Neural cell (in vitro differentiated cells): ENCODE data around the gene CEP72. TPM values are rescaled to one million over a fixed set of nuclear protein-coding genes. Genes with fewer than 3 reads are reported as not detected.

Experiments used
- H2AFZ ChIP-seq: fragments of 200-600, 300-800 bp; sonication (generic), shearing (Covaris generic); 2 replicates; pipeline ENCODE4 v1.6.0; 2014; ENCODE audit warnings: low read depth, mild to moderate bottlenecking, antibody characterized with exemption, low read length, moderate library complexity
- H3F3A ChIP-seq: fragments of 200-600 bp; shearing (Covaris generic); 2 replicates; pipeline ENCODE4 v1.6.1; 2016; ENCODE audit warnings: mild to moderate bottlenecking, moderate library complexity, mixed read lengths, antibody characterized with exemption, low read length; ENCODE audit not compliant: insufficient read depth, poor library complexity, severe bottlenecking
- H3K27ac ChIP-seq: fragments of 200-600, 300-800 bp; sonication (generic), shearing (Covaris generic); 2 replicates; pipeline ENCODE4 v1.5.1; 2014; ENCODE audit warnings: mild to moderate bottlenecking, low read length, moderate library complexity
- H3K27me3 ChIP-seq: fragments of 300-800, 200-600 bp; sonication (generic), shearing (Covaris generic); 2 replicates; pipeline ENCODE4 v1.6.0; 2014; ENCODE audit warnings: mild to moderate bottlenecking, low read depth, low read length, moderate library complexity; ENCODE audit not compliant: insufficient read depth
- H3K36me3 ChIP-seq: fragments of 300-800, 200-600 bp; sonication (generic), shearing (Covaris generic); 2 replicates; pipeline ENCODE4 v1.5.1; 2014; ENCODE audit warnings: mild to moderate bottlenecking, antibody characterized with exemption, low read length, moderate library complexity; ENCODE audit not compliant: insufficient read depth
- H3K4me2 ChIP-seq: fragments of 300-800, 200-600 bp; sonication (generic), shearing (Covaris generic); 2 replicates; pipeline ENCODE4 v1.6.0; 2014; ENCODE audit warnings: mild to moderate bottlenecking, low read length
- H3K4me3 ChIP-seq: fragments of 300-800, 200-600 bp; sonication (generic), shearing (Covaris generic); 2 replicates; pipeline ENCODE4 v1.5.1; 2014; ENCODE audit warnings: mild to moderate bottlenecking, low read length, moderate library complexity
- H3K79me2 ChIP-seq: fragments of 200-600 bp; shearing (Covaris generic); replicated peaks from 2 replicates; pipeline ENCODE4 v1.6.0; 2014; ENCODE audit warnings: mild to moderate bottlenecking, low read length, moderate library complexity; ENCODE audit not compliant: insufficient read depth
- H3K9ac ChIP-seq: fragments of 300-800, 200-600 bp; sonication (generic), shearing (Covaris generic); 2 replicates; pipeline ENCODE4 v1.6.1; 2016; ENCODE audit warnings: mild to moderate bottlenecking, low read length, mixed read lengths
- H3K9me2 ChIP-seq: fragments of 200-600 bp; shearing (Covaris generic); 2 replicates; pipeline ENCODE4 v1.6.1; 2016; ENCODE audit warnings: mild to moderate bottlenecking, low read length, mixed read lengths; ENCODE audit not compliant: insufficient read depth
- H3K9me3 ChIP-seq: fragments of 200-600, 300-800 bp; sonication (generic), shearing (Covaris generic); 2 replicates; pipeline ENCODE4 v1.6.1; 2016; ENCODE audit warnings: mild to moderate bottlenecking, mixed run types, low read length, moderate library complexity, mixed read lengths
- H4K20me1 ChIP-seq: fragments of 200-600 bp; shearing (Covaris generic); 2 replicates; pipeline ENCODE4 v1.6.1; 2016; ENCODE audit warnings: mild to moderate bottlenecking, mixed run types; ENCODE audit not compliant: insufficient read depth
- EP300 ChIP-seq: fragments of 450-650 bp; conservative IDR thresholded peaks from 2 replicates; pipeline ENCODE4 v1.6.1; 2014; ENCODE audit warnings: antibody characterized with exemption, mild to moderate bottlenecking, moderate library complexity; ENCODE audit not compliant: poor library complexity, severe bottlenecking
- EZH2 ChIP-seq: fragments of 200-600, 300-800 bp; shearing (Covaris generic), sonication (generic); IDR thresholded peaks from 2 replicates; pipeline ENCODE4 v1.6.1; 2014; ENCODE audit warnings: antibody characterized with exemption, low read length, borderline replicate concordance, mild to moderate bottlenecking; ENCODE audit not compliant: insufficient read depth, poor library complexity, severe bottlenecking
- MXI1 ChIP-seq: fragments of 450-650 bp; conservative IDR thresholded peaks from 2 replicates; pipeline ENCODE4 v1.6.1; 2014; ENCODE audit warnings: antibody characterized with exemption, mild to moderate bottlenecking; ENCODE audit not compliant: poor library complexity, severe bottlenecking
- POLR2AphosphoS5 ChIP-seq: IDR thresholded peaks from 2 replicates; pipeline ENCODE4 v1.6.1; 2012
- RAD21 ChIP-seq: fragments of 450-650 bp; conservative IDR thresholded peaks from 2 replicates; pipeline ENCODE4 v1.6.1; 2014; ENCODE audit warnings: antibody characterized with exemption, mild to moderate bottlenecking, moderate library complexity
- SMC3 ChIP-seq: fragments of 450-650 bp; conservative IDR thresholded peaks from 2 replicates; pipeline ENCODE4 v1.6.1; 2014; ENCODE audit warnings: antibody characterized with exemption, mild to moderate bottlenecking, moderate library complexity; ENCODE audit not compliant: poor library complexity
- TAF1 ChIP-seq: IDR thresholded peaks from 2 replicates; pipeline ENCODE4 v1.6.1; 2012; ENCODE audit warnings: low read depth
- polyA plus RNA-seq: library from polyadenylated mRNA; depleted of rRNA; stranded (reverse); fragments of >200 nt; gene quantifications from 2 replicates; pipeline ENCODE4 v1.2.3, GENCODE V29; 2014
- TF ChIP-seq, protein P1 (sequence below): IDR thresholded peaks from 2 replicates; pipeline ENCODE4 v1.6.1; 2012; ENCODE audit warnings: borderline replicate concordance
- TF ChIP-seq, protein P2 (sequence below): fragments of 450-650 bp; IDR thresholded peaks from 2 replicates; pipeline ENCODE4 v1.5.1; 2014; ENCODE audit warnings: antibody characterized with exemption, mild to moderate bottlenecking, moderate library complexity; ENCODE audit not compliant: poor library complexity, severe bottlenecking

Gene CEP72
- polyA plus RNA-seq, 1 donor from 2014 or later, result 5.9 TPM

DNA sequence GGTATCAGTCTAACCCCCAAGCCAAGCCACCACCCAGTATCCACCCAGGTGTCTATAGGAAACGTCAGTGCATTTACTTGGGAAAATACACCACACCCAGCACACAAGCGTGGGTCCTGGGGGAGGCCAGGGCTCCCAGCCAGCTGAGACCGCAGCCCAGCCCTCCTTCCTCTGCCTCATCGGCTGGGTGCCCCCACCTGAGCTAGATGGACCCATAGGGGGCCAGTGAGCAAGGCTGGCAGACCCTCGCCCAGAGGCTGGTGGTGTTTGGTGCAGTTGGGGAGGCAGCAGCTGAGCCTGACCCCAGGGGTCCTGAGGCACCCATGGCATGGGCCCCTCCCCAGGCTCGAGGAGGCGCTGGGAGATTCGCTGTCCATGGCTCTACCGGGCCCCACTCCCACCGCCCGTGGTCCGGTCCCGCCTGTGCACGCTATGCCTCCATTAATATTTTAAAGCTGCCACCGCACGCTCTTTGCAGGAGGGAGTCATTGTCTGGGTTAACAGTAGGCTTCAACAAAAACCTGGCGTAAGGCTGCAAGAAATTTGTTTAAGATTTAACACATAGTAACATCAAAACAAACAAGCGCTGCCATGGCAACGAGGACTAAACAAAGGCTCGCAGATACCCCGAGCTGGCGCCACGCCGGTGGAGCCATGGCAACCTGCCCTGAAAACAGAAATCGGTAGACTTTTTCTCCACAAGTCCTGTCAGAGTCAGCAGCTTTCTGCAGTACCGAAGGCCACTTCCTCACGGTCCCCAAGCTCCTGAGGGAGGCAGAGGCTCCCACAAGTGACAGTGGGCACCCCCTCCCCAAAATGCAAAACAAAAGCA is 60.4 kb downstream of the CEP72 start:
- Histone ChIP-seq H3K9ac (peak overlapping the region; percentile 34), H2AFZ (no peak overlapping the region), H3K9me2 (no peaks in the 10 kb centered on the region), H3K27ac (peak overlapping the region; percentile 31), H3K27me3 (no peaks in the 10 kb centered on the region), H3F3A (no peaks in the 10 kb centered on the region), H3K9me3 (no peaks in the 10 kb centered on the region), H4K20me1 (no peaks in the 10 kb centered on the region), H3K4me2 (no peak overlapping the region), H3K79me2 (no peaks in the 10 kb centered on the region), H3K4me3 (peak overlapping the region; percentile 38), H3K36me3 (no peaks in the 10 kb centered on the region)
- TF ChIP-seq MXI1, result peak; percentile 43
- no peak for TF ChIP-seq TAF1
- peak; percentile 80 for TF ChIP-seq EP300
- no peak for TF ChIP-seq POLR2AphosphoS5

DNA sequence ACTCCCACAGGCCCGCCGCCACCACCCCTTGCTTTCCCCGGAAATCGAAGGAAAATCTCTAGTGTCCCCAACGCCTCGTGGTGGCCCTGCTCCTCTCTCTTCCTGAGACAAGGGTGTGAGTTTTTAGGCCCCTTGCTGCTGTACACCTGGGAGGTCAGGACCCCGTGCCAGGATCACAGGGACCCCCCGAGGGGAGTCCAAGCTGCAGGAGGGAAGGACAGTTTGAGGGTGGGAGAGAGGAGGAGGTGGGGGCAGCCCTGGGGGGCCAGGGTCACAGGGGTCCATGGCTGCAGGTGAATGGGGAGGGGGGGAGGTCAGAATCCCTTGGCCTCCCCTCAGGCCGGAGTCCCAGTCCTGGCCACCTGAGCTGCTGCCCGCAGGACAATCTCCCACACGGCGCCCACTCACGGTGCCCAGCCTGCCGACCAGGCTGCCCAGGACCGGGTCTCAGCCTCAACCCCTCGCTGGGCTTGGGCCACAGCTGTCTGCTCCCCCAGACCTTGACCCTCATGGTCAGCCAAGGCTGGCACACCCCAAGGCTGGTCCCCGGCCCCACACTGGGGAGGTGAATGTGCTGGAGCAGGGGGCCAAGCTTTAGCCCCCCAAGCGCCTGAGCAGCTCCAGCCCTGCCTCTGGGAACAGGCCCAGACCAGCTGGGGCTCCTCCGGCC is 61.2 kb downstream of the CEP72 start:
- H3K4me3 ChIP-seq, result peak overlapping the region; percentile 38

DNA sequence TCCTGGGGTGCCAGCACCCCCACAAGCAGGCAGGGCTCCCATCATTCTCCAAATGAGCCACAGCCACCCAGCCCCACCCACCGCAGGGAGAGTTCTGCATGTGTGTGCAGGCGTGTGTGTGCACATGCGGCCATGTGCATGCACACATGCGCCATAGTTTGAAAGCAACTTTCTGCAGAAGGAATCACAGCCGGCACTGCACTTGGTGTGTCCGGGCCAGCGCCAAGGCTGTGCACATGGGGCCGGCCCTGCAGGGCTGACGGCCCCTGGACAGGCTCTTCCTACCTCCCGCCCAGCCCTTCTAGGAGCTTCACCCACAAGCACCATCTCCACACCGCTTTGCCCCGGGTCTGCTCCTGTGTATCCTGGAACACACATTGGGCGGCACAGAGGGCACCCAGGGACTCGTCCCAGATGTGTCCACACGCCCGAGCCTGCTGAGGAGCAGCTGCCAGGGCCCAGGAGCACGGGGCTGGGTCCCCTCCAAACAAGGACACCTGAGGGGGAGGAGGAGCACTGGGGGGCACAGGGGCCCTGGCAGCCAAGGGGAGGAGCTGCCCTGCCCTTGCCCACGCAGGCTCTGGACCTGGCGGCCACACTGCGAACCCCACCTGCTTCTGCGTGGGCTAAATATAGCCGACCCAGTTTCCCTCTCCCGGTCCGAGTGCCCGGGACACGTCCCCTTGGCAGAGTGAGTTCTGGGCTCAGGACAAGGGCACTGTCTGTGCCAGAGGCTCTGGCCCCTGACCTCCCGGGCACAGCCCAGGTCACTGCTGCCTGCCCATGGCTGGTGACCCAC is 61.9 kb downstream of the CEP72 start:
- Histone ChIP-seq H3K9me3 (no peaks in the 10 kb centered on the region), H2AFZ (no peak overlapping the region), H3F3A (no peaks in the 10 kb centered on the region), H3K79me2 (no peaks in the 10 kb centered on the region), H3K4me3 (no peak overlapping the region), H3K9me2 (no peaks in the 10 kb centered on the region), H3K9ac (no peak overlapping the region), H4K20me1 (no peaks in the 10 kb centered on the region), H3K36me3 (no peaks in the 10 kb centered on the region), H3K27ac (no peak overlapping the region), H3K4me2 (no peak overlapping the region), H3K27me3 (no peaks in the 10 kb centered on the region)
- TF ChIP-seq TAF1 (no peak), EZH2 (no peak), MXI1 (no peak), RAD21 (no peak), POLR2AphosphoS5 (no peak), EP300 (no peak), SMC3 (no peak)
- TF ChIP-seq, protein P1, sequence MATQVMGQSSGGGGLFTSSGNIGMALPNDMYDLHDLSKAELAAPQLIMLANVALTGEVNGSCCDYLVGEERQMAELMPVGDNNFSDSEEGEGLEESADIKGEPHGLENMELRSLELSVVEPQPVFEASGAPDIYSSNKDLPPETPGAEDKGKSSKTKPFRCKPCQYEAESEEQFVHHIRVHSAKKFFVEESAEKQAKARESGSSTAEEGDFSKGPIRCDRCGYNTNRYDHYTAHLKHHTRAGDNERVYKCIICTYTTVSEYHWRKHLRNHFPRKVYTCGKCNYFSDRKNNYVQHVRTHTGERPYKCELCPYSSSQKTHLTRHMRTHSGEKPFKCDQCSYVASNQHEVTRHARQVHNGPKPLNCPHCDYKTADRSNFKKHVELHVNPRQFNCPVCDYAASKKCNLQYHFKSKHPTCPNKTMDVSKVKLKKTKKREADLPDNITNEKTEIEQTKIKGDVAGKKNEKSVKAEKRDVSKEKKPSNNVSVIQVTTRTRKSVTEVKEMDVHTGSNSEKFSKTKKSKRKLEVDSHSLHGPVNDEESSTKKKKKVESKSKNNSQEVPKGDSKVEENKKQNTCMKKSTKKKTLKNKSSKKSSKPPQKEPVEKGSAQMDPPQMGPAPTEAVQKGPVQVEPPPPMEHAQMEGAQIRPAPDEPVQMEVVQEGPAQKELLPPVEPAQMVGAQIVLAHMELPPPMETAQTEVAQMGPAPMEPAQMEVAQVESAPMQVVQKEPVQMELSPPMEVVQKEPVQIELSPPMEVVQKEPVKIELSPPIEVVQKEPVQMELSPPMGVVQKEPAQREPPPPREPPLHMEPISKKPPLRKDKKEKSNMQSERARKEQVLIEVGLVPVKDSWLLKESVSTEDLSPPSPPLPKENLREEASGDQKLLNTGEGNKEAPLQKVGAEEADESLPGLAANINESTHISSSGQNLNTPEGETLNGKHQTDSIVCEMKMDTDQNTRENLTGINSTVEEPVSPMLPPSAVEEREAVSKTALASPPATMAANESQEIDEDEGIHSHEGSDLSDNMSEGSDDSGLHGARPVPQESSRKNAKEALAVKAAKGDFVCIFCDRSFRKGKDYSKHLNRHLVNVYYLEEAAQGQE, result no peak
- TF ChIP-seq, protein P2, sequence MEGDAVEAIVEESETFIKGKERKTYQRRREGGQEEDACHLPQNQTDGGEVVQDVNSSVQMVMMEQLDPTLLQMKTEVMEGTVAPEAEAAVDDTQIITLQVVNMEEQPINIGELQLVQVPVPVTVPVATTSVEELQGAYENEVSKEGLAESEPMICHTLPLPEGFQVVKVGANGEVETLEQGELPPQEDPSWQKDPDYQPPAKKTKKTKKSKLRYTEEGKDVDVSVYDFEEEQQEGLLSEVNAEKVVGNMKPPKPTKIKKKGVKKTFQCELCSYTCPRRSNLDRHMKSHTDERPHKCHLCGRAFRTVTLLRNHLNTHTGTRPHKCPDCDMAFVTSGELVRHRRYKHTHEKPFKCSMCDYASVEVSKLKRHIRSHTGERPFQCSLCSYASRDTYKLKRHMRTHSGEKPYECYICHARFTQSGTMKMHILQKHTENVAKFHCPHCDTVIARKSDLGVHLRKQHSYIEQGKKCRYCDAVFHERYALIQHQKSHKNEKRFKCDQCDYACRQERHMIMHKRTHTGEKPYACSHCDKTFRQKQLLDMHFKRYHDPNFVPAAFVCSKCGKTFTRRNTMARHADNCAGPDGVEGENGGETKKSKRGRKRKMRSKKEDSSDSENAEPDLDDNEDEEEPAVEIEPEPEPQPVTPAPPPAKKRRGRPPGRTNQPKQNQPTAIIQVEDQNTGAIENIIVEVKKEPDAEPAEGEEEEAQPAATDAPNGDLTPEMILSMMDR, result no peak

More for the DNA sequence above, 61.2 kb downstream of the CEP72 start:
- peak overlapping the region; percentile 31 for H3K27ac ChIP-seq
- H3K9ac ChIP-seq, result peak overlapping the region; percentile 34
- no peaks in the 10 kb centered on the region for H3F3A ChIP-seq
- no peaks in the 10 kb centered on the region for H3K27me3 ChIP-seq
- H4K20me1 ChIP-seq, result no peaks in the 10 kb centered on the region
- H3K79me2 ChIP-seq, result no peaks in the 10 kb centered on the region
- H3K9me3 ChIP-seq, result no peaks in the 10 kb centered on the region
- TF ChIP-seq EZH2, result no peak
- no peak for TF ChIP-seq EP300
- TF ChIP-seq POLR2AphosphoS5, result no peak
- H2AFZ ChIP-seq, result no peak overlapping the region
- no peaks in the 10 kb centered on the region for H3K36me3 ChIP-seq
- H3K4me2 ChIP-seq, result no peak overlapping the region
- no peaks in the 10 kb centered on the region for H3K9me2 ChIP-seq
